GM12891 (cell line): ENCODE data around the gene CACNA2D1.

ENCODE experiments used
- DNase-seq: peaks from one replicate; pipeline ENCODE4 v3.0.0; 2011; ENCODE audit warnings: low spot score; ENCODE audit not compliant: insufficient read length
- FAIRE-seq: peaks from 2 replicates; lab custom pipeline; 2011; peaks lifted over from hg19 to GRCh38; lab: Jason Lieb, UNC
- PAX5 ChIP-seq: IDR thresholded peaks from 2 replicates; pipeline ENCODE4 v1.6.1; 2011; ENCODE audit warnings: low read length, moderate library complexity, mild to moderate bottlenecking; ENCODE audit not compliant: insufficient read depth, severe bottlenecking
- POLR2A ChIP-seq: IDR thresholded peaks from 2 replicates; pipeline ENCODE4 v1.6.1; 2011; ENCODE audit warnings: low read depth, low read length, control low read depth
- POLR2AphosphoS5 ChIP-seq: IDR thresholded peaks from 2 replicates; pipeline ENCODE4 v1.6.1; 2011; ENCODE audit warnings: low read depth, low read length, control low read depth
- POU2F2 ChIP-seq: IDR thresholded peaks from 2 replicates; pipeline ENCODE4 v1.6.1; 2011; ENCODE audit warnings: low read depth, mild to moderate bottlenecking, control low read depth, low read length, moderate library complexity
- SPI1 ChIP-seq: IDR thresholded peaks from 2 replicates; pipeline ENCODE4 v1.6.1; 2011; ENCODE audit warnings: low read depth, low read length, control low read depth
- TAF1 ChIP-seq: IDR thresholded peaks from 2 replicates; pipeline ENCODE4 v1.6.1; 2011; ENCODE audit warnings: low read depth, low read length, control low read depth

Gene CACNA2D1

DNA sequence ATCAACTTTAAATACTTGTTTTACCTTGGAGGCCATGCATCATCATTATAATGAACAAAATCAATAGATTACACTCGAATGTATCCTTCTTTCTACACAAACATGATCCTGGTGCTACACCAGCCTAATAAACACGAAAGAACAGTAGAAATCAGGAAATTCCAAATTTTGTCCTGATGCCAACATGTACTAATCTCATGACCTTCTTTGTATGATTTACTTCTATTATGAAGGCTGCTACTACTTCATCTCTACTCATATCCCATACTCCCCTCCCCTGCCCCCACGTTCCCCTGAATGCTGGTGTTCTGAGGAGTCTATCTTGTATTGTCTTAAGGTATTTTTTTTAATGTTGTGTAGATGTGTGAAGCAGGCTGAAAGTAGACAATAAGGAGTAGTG, 315.0 kb downstream of the CACNA2D1 start:
- DNase-seq (no peak), FAIRE-seq (no peak)
- TF ChIP-seq TAF1 (no peak), POU2F2 (no peak)

DNA sequence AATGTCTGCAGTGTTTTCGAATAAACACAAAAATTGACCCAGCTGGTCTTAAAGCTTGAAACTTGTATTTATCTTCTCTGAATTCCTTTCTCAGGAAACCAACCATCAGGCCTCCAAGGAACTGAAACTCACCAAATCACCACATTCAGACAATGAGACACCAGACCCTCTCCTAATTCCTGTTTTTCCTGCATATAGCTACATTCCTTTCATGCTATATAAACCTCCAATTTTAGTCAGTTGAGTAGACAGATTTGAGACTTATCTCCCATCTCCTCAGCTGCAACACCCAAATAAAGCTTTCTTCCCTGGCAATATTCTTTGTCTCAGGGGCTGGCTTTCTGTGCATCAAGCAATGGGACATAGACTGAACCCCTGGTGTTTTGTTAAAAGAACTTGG, 317.0 kb downstream of the CACNA2D1 start:
- FAIRE-seq = no peak

DNA sequence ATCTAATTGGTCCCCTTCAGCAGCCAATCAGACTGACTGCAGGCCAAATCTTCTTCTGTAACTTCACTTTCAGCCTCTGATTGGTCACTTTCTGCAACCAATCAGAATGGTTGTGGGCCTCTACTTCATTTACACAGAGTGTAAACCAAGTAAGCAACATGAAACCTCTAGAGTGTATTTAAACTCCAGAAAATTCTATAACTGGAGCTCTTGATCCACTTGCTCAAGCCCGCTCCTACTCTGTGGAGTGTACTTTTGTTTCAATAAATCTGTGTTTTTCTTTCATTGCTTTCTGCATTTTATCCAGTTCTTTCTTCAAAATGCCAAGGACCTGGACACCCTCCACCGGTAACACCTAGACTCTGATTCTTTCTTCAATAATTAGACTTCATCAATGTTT, 319.1 kb downstream of the CACNA2D1 start:
- FAIRE-seq (no peak), DNase-seq (no peak)
- TF ChIP-seq SPI1 = no peak
- no peak for TF ChIP-seq POLR2AphosphoS5
- TF ChIP-seq TAF1 = no peak
- TF ChIP-seq POLR2A = no peak
- TF ChIP-seq POU2F2 = no peak
- no peak for TF ChIP-seq PAX5

More for the DNA sequence above, 317.0 kb downstream of the CACNA2D1 start:
- no peak for TF ChIP-seq PAX5
- TF ChIP-seq POLR2AphosphoS5 = no peak
- no peak for TF ChIP-seq POLR2A
- TF ChIP-seq SPI1 = no peak
- DNase-seq = no peak

- TF ChIP-seq PAX5 (no peak), POLR2AphosphoS5 (no peak), POLR2A (no peak)
- DNase-seq (no peak), FAIRE-seq (no peak)
These were observed 321.3 kb downstream of the CACNA2D1 start for GRCh38 chr7:82122275-82122674.

DNA sequence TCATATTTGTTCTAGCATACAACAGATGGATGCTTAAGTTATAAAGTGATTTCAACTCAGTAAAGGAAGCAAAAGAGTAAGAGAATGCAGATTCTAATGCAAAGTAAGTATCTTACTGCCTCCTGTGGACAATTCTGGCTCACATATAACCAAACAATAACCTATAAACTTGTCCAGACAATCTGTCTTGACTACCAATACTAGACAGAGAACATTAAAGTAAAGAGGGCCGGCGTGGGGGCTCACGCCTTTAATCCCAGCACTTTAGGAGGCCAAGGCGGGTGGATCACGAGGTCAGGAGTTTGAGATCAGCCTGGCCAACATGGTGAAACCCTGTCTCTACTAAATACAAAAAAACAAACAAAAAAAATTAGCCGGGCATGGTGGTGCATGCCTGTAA, 329.3 kb downstream of the CACNA2D1 start:
- FAIRE-seq = no peak
- TF ChIP-seq POU2F2 (no peak), POLR2A (no peak), POLR2AphosphoS5 (no peak), TAF1 (no peak), SPI1 (no peak), PAX5 (no peak)
- no peak for DNase-seq

GRCh38 chr7:82110146-82110840, 333.3 kb downstream of the CACNA2D1 start:
- TF ChIP-seq TAF1 = no peak
- TF ChIP-seq POLR2A = no peak
- no peak for TF ChIP-seq SPI1
- TF ChIP-seq POLR2AphosphoS5 = no peak
- TF ChIP-seq PAX5 = no peak
- no peak for TF ChIP-seq POU2F2
- FAIRE-seq (no peak), DNase-seq (no peak)

- DNase-seq (no peak), FAIRE-seq (no peak)
- no peak for TF ChIP-seq SPI1
- TF ChIP-seq POLR2AphosphoS5 = no peak
- no peak for TF ChIP-seq TAF1
These were observed 334.3 kb downstream of the CACNA2D1 start for GRCh38 chr7:82109288-82109687.

DNA sequence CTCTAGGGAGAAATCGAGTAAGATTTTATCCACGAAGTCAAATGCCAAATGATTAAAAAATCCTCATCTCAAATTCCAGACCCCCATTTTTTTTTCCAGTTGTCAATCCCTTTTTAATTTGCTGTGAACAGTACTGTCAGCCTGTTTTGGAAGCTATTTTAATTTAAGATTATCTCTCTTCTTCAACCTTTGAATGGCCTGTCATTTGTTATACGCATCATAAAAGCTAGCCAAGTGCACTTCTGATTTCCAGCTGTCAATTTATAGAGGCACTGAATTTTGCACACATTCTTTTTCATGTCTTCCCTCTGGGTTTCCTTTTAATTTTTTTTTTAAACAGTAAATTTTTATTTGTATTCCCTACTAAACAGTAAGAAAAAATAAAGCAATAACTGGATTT, 337.4 kb downstream of the CACNA2D1 start:
- FAIRE-seq (no peak), DNase-seq (no peak)
- TF ChIP-seq TAF1 (no peak), POLR2AphosphoS5 (no peak), POLR2A (no peak), POU2F2 (no peak), PAX5 (no peak), SPI1 (no peak)

- FAIRE-seq (no peak), DNase-seq (no peak)
- no peak for TF ChIP-seq PAX5
These were observed 338.1 kb downstream of the CACNA2D1 start for GRCh38 chr7:82105463-82105862.

GRCh38 chr7:82098414-82098813, 345.2 kb downstream of the CACNA2D1 start:
- TF ChIP-seq POLR2AphosphoS5 (no peak), PAX5 (no peak), POLR2A (no peak), SPI1 (no peak)
- DNase-seq (no peak), FAIRE-seq (no peak)
